HepG2 (cell line): Measurements from ENCODE around the gene CCDC57. TPM values are rescaled to one million over a fixed set of nuclear protein-coding genes. Genes with fewer than 3 reads are reported as not detected.

Experiments used
- ATAC-seq: fragments of 200-7000 bp; cut with Tn5 transposase; 3 replicates; pipeline ENCODE4 v1.9.1; 2020; ENCODE audit warnings: mild to moderate bottlenecking, moderate library complexity
- BruUV-seq: library from RNA; stranded (reverse); fragments of 400-500 nt; replicated peaks from 2 replicates; lab custom pipeline; 2021; lab: Mats Ljungman, UMichigan
- CTCF ChIA-PET: fragments of 300-600 bp; formaldehyde crosslinking; extraction: SDS; loops from one replicate; lab custom pipeline; 2021; ENCODE audit warnings: low total read pairs, inconsistent platforms, low intra/inter-chr PET ratio; lab: Yijun Ruan, JAX
- POLR2A ChIA-PET: fragments of 350-600 bp; sonication (Branson Sonifier 250); formaldehyde crosslinking; loops from one replicate; lab custom pipeline; 2020; ENCODE audit warnings: antibody characterized with exemption, inconsistent platforms; lab: Yijun Ruan, JAX
- DNase-seq: peaks from one replicate; pipeline ENCODE4 v3.0.0-alpha.2; 2015; ENCODE audit warnings: low spot score
- FAIRE-seq: peaks from 3 replicates; lab custom pipeline; 2011; peaks lifted over from hg19 to GRCh38; lab: Jason Lieb, UNC
- H2AFZ ChIP-seq: one replicate; pipeline ENCODE4 v1.6.1; 2011; ENCODE audit warnings: low read length, inconsistent platforms
- H3K27ac ChIP-seq: fragments of 300-600 bp; 3 replicates; pipeline ENCODE4 v1.8.0; 2011; ENCODE audit warnings: mixed run types, mild to moderate bottlenecking, mixed read lengths, low read length, inconsistent platforms; ENCODE audit not compliant: insufficient read depth; ENCODE audit errors: extremely low read length
- H3K27me3 ChIP-seq, 2 experiments: fragments of 200-600 bp in 1 of 2; 2 replicates in 1 of 2; 3 replicates in 1 of 2; pipeline versions ENCODE4 v1.6.0 to v1.8.0; 2011; ENCODE audit warnings: low read length in 2 of 2, mild to moderate bottlenecking in 2 of 2, moderate library complexity in 2 of 2, inconsistent platforms in 1 of 2; ENCODE audit not compliant: insufficient read depth in 2 of 2, control insufficient read depth in 1 of 2
- H3K36me3 ChIP-seq, 2 experiments: fragments of 200-600 bp in 1 of 2; replicated peaks in 1 of 2; 2 replicates in 1 of 2; 3 replicates in 1 of 2; pipeline versions ENCODE4 v1.5.1 to v1.8.0; 2011; ENCODE audit warnings: low read length in 2 of 2, inconsistent platforms in 1 of 2; ENCODE audit not compliant: insufficient read depth in 2 of 2, control insufficient read depth in 1 of 2
- H3K4me1 ChIP-seq: 2 replicates; pipeline ENCODE4 v1.5.1; 2012; ENCODE audit warnings: low read length, inconsistent platforms; ENCODE audit not compliant: insufficient read depth
- H3K4me2 ChIP-seq: 2 replicates; pipeline ENCODE4 v1.6.0; 2011; ENCODE audit warnings: low read depth, low read length, inconsistent platforms
- H3K4me3 ChIP-seq, 3 experiments: fragments of 200-600 bp in 1 of 3; sonication (generic), shearing (Covaris generic) in 1 of 3; replicated peaks in 1 of 3; 2 replicates each; pipeline ENCODE4 v1.5.1; 2011 to 2016; ENCODE audit warnings: low read length in 3 of 3, inconsistent platforms in 2 of 3, low read depth in 2 of 3, mild to moderate bottlenecking in 2 of 3, control low read depth in 1 of 3, mixed read lengths in 1 of 3; ENCODE audit not compliant: insufficient read depth in 1 of 3
- H3K79me2 ChIP-seq: one replicate; pipeline ENCODE4 v1.6.1; 2011; ENCODE audit warnings: low read length, inconsistent platforms; ENCODE audit not compliant: insufficient read depth
- H3K9ac ChIP-seq: 2 replicates; pipeline ENCODE4 v1.6.0; 2011; ENCODE audit warnings: mild to moderate bottlenecking, low read depth, low read length, inconsistent platforms; ENCODE audit not compliant: insufficient read depth
- H3K9me3 ChIP-seq: 2 replicates; pipeline ENCODE4 v1.5.1; 2012; ENCODE audit warnings: mild to moderate bottlenecking, low read length
- H4K20me1 ChIP-seq: 2 replicates; pipeline ENCODE4 v1.6.0; 2011; ENCODE audit warnings: inconsistent platforms, mild to moderate bottlenecking, low read length, moderate library complexity; ENCODE audit not compliant: insufficient read depth
- AGO2 ChIP-seq: fragments of 200-400 bp; formaldehyde crosslinking; optimal IDR thresholded peaks from 2 replicates; pipeline ENCODE3; 2017; ENCODE audit warnings: mild to moderate bottlenecking, low read depth, low read length, moderate library complexity
- ATF3 ChIP-seq: sonication (generic); formaldehyde crosslinking; IDR thresholded peaks from 2 replicates; pipeline ENCODE4 v1.4.0; 2020; ENCODE audit warnings: missing genetic modification reagents
- ATF4 ChIP-seq, 2 experiments: fragments of 450-650 bp in 1 of 2; sonication (generic) in 1 of 2; formaldehyde crosslinking; IDR thresholded peaks; 2 replicates each; pipeline versions ENCODE4 v1.5.0 to v1.8.0; 2020 to 2022; ENCODE audit warnings: mild to moderate bottlenecking in 1 of 2, missing genetic modification reagents in 1 of 2
- ATF5 ChIP-seq: sonication (generic); formaldehyde crosslinking; IDR thresholded peaks from 2 replicates; pipeline ENCODE4 v1.4.0; 2020; ENCODE audit warnings: mild to moderate bottlenecking, low read depth, missing genetic modification reagents
- EHMT2 ChIP-seq: fragments of 200-600 bp; sonication (generic); IDR thresholded peaks from 2 replicates; pipeline ENCODE4 v1.7.0; 2017; ENCODE audit warnings: antibody characterized with exemption, low read depth, low read length, borderline replicate concordance
- KAT7 ChIP-seq: IDR thresholded peaks from 2 replicates; pipeline ENCODE4 v1.6.1; 2018; ENCODE audit warnings: borderline replicate concordance, missing compliant biosample characterization
- KDM5B ChIP-seq: sonication (generic); formaldehyde crosslinking; IDR thresholded peaks from 2 replicates; pipeline ENCODE4 v1.4.0; 2020; ENCODE audit warnings: missing genetic modification reagents, mild to moderate bottlenecking, borderline replicate concordance
- KLF9 ChIP-seq: IDR thresholded peaks from 2 replicates; pipeline ENCODE4 v1.6.1; 2016; ENCODE audit warnings: low read depth
- ONECUT2 ChIP-seq: sonication (generic); formaldehyde crosslinking; IDR thresholded peaks from 2 replicates; pipeline ENCODE4 v1.4.0; 2020; ENCODE audit warnings: missing genetic modification reagents
- POLR2A ChIP-seq, 2 experiments: IDR thresholded peaks; 2 replicates each; pipeline ENCODE4 v1.6.1; 2011; ENCODE audit warnings: low read depth in 2 of 2, low read length in 2 of 2, mild to moderate bottlenecking in 1 of 2, moderate library complexity in 1 of 2; ENCODE audit not compliant: insufficient read depth in 1 of 2
- POLR2G ChIP-seq: fragments of 200-400 bp; formaldehyde crosslinking; IDR thresholded peaks from 2 replicates; pipeline ENCODE4 v1.6.1; 2018; ENCODE audit warnings: mild to moderate bottlenecking, low read depth, low read length, moderate library complexity
- RBFOX2 ChIP-seq: fragments of 200-400 bp; formaldehyde crosslinking; IDR thresholded peaks from 2 replicates; pipeline ENCODE4 v1.6.1; 2017; ENCODE audit warnings: low read depth, mild to moderate bottlenecking, low read length
- TCF7L2 ChIP-seq: IDR thresholded peaks from 2 replicates; pipeline ENCODE4 v1.6.1; 2011; ENCODE audit warnings: mild to moderate bottlenecking, low read depth, low read length, moderate library complexity
- XBP1 ChIP-seq: sonication (generic); formaldehyde crosslinking; IDR thresholded peaks from 2 replicates; pipeline ENCODE4 v1.5.0; 2020; ENCODE audit warnings: missing genetic modification reagents
- ZBTB42 ChIP-seq: sonication (generic); formaldehyde crosslinking; IDR thresholded peaks from 2 replicates; pipeline ENCODE4 v1.5.0; 2020; ENCODE audit warnings: mild to moderate bottlenecking, missing genetic modification reagents
- ZKSCAN5 ChIP-seq: sonication (generic); formaldehyde crosslinking; IDR thresholded peaks from 2 replicates; pipeline ENCODE4 v1.5.1; 2020; ENCODE audit warnings: mild to moderate bottlenecking, missing genetic modification reagents
- ZNF12 ChIP-seq: sonication (generic); formaldehyde crosslinking; IDR thresholded peaks from 2 replicates; pipeline ENCODE4 v1.5.0; 2020; ENCODE audit warnings: missing genetic modification reagents
- ZNF816 ChIP-seq: sonication (generic); formaldehyde crosslinking; IDR thresholded peaks from 2 replicates; pipeline ENCODE4 v1.8.0; 2022; ENCODE audit warnings: missing genetic modification reagents, mild to moderate bottlenecking, borderline replicate concordance
- WGBS: methylation state at CpG from one replicate; pipeline ENCODE4 v1.1.6; 2017; ENCODE audit warnings: low lambda C conversion rate; 5-methylcytosine and 5-hydroxymethylcytosine counted together
- in situ Hi-C: cut with HindIII; loops from 2 replicates; pipeline ENCODE4 v1.10.0; 2017; ENCODE audit warnings: low pct_unique_long_range_greater_than_20kb; ENCODE audit not compliant: extremely low pct_ligation_motif_present
- intact Hi-C: fragments of 100-400 bp; cut with micrococcal nuclease; formaldehyde crosslinking; loops from one replicate; pipeline ENCODE4 v1.10.0; 2022; ENCODE audit not compliant: unreplicated experiment
- polyA plus RNA-seq, 8 experiments: library from polyadenylated mRNA; depleted of rRNA in 3 of 8; stranded (reverse) in 7 of 8; unstranded in 1 of 8; fragments of >200 nt; fragmentation: Illumina TruSeq in 4 of 8; extraction: Trizol in 4 of 8; gene quantifications; 2 replicates each; pipeline versions ENCODE4 v1.2.1 to v1.2.3, GENCODE V29; 2011 to 2016; ENCODE audit warnings: low read depth in 4 of 8, missing spikeins in 1 of 8, mixed read lengths in 1 of 8; ENCODE audit not compliant: insufficient read depth in 1 of 8
- total RNA-seq, 5 experiments: library from RNA; depleted of rRNA; stranded (reverse); fragments of >200 nt; fragmentation: Illumina TruSeq; extraction: Trizol; gene quantifications; 2 replicates each; pipeline ENCODE4 v1.2.3, GENCODE V29; 2016; ENCODE audit warnings: low read depth in 1 of 5
- TF ChIP-seq, protein P1 (sequence below): sonication (generic); formaldehyde crosslinking; IDR thresholded peaks from 2 replicates; pipeline ENCODE4 v1.4.0; 2020; ENCODE audit warnings: missing genetic modification reagents

CCDC57 gene
- total and polyA plus RNA-seq, 2 of the 13 experiments (the other 11 are each of a cell fraction or from before 2014, with no cell fraction given), result 59.3 to 59.9 TPM

- POLR2A ChIA-PET, result interaction anchor here (1.6 kb wide), 1 partner anchor 24 kb away, joined by 7 read pairs; the partner anchor contains the start of gene DCXR
- H3K4me1 ChIP-seq, result peaks cover 48% of the 10 kb centered on the region
- WGBS, result 97% methylated on average over 23 of the region's 34 CpGs
- H3K9ac ChIP-seq, result no peak overlapping the region
- no peak overlapping the region for H3K27ac ChIP-seq
- BruUV-seq, result no TSS peak
- H3K4me3 ChIP-seq, result no peak overlapping the region
- in situ Hi-C loops, result no loop called here
- H3K36me3 ChIP-seq, result peaks cover 38 to 58% of the 10 kb centered on the region in 2 experiments
- ATAC-seq, result no peak
- no peaks in the 10 kb centered on the region for H4K20me1 ChIP-seq
- H2AFZ ChIP-seq, result no peak overlapping the region
- DNase-seq, result no peak
- CTCF ChIA-PET, result no interaction called here
- H3K27me3 ChIP-seq, result no peaks in the 10 kb centered on the region
- H3K4me2 ChIP-seq, result no peak overlapping the region
- H3K9me3 ChIP-seq, result no peaks in the 10 kb centered on the region
- no peak for FAIRE-seq
- intact Hi-C loops, result no loop called here
- H3K79me2 ChIP-seq, result peaks cover 20% of the 10 kb centered on the region
- no peak for TF ChIP-seq XBP1 (CRISPR knock-in tag)
- TF ChIP-seq ZNF816, result no peak
- TF ChIP-seq POLR2G, result peak; percentile 57; the same call in 1 of the 2 replicates
- no peak; the same call in 1 of the 2 replicates for TF ChIP-seq KDM5B (CRISPR knock-in tag)
- TF ChIP-seq TCF7L2, result no peak
- TF ChIP-seq RBFOX2, result peak; percentile 63
- TF ChIP-seq ATF5 (CRISPR knock-in tag), result no peak
- TF ChIP-seq ZKSCAN5 (CRISPR knock-in tag), result no peak
- no peak for TF ChIP-seq ATF3 (CRISPR knock-in tag)
- no peak for TF ChIP-seq KLF9 (CRISPR knock-in tag)
- TF ChIP-seq EHMT2, result no peak
- TF ChIP-seq POLR2A (IDR thresholded peaks at IDR 0.05; ENCODE audit: insufficient read depth in 1 of 2, low read depth in 2 of 2, low read length in 2 of 2), result peak in 1 of 2 experiments; percentile 24; a peak in 1 of 4 replicates
- peak; percentile 89 for TF ChIP-seq AGO2
- TF ChIP-seq ATF4 (CRISPR knock-in tag; IDR thresholded peaks at IDR 0.05), result no peak
- TF ChIP-seq ONECUT2 (CRISPR knock-in tag), result no peak
- TF ChIP-seq ZBTB42, result no peak
- TF ChIP-seq KAT7, result no peak
- TF ChIP-seq, protein P1, sequence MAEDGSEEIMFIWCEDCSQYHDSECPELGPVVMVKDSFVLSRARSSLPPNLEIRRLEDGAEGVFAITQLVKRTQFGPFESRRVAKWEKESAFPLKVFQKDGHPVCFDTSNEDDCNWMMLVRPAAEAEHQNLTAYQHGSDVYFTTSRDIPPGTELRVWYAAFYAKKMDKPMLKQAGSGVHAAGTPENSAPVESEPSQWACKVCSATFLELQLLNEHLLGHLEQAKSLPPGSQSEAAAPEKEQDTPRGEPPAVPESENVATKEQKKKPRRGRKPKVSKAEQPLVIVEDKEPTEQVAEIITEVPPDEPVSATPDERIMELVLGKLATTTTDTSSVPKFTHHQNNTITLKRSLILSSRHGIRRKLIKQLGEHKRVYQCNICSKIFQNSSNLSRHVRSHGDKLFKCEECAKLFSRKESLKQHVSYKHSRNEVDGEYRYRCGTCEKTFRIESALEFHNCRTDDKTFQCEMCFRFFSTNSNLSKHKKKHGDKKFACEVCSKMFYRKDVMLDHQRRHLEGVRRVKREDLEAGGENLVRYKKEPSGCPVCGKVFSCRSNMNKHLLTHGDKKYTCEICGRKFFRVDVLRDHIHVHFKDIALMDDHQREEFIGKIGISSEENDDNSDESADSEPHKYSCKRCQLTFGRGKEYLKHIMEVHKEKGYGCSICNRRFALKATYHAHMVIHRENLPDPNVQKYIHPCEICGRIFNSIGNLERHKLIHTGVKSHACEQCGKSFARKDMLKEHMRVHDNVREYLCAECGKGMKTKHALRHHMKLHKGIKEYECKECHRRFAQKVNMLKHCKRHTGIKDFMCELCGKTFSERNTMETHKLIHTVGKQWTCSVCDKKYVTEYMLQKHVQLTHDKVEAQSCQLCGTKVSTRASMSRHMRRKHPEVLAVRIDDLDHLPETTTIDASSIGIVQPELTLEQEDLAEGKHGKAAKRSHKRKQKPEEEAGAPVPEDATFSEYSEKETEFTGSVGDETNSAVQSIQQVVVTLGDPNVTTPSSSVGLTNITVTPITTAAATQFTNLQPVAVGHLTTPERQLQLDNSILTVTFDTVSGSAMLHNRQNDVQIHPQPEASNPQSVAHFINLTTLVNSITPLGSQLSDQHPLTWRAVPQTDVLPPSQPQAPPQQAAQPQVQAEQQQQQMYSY (CRISPR knock-in tag), result no peak
- TF ChIP-seq ZNF12 (CRISPR knock-in tag), result no peak
These were observed 151.4 kb downstream of the CCDC57 start for GRCh38 chr17:82061047-82061925.
